Measurements from ENCODE around the gene C1QTNF3.

DNA sequence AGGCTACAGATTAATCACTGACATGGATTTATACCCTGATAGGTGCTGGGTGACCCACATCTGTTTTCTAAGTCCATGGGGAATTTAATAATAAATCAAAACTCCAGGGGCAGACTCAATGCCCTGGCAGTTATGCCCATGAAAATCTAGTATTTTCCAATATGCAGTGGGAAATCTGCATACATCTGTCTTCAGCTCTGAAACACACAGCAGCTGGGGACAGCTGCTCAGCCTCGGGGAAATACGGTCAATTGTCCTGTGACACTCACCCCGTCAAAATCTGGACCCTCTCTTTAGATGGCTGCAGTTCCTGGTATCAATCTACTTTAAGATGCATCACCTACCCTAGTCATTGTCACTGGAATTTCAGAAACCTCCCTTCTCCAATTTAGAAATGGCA is 12.7 kb upstream of the C1QTNF3 start:
- TF ChIP-seq, protein P1, sequence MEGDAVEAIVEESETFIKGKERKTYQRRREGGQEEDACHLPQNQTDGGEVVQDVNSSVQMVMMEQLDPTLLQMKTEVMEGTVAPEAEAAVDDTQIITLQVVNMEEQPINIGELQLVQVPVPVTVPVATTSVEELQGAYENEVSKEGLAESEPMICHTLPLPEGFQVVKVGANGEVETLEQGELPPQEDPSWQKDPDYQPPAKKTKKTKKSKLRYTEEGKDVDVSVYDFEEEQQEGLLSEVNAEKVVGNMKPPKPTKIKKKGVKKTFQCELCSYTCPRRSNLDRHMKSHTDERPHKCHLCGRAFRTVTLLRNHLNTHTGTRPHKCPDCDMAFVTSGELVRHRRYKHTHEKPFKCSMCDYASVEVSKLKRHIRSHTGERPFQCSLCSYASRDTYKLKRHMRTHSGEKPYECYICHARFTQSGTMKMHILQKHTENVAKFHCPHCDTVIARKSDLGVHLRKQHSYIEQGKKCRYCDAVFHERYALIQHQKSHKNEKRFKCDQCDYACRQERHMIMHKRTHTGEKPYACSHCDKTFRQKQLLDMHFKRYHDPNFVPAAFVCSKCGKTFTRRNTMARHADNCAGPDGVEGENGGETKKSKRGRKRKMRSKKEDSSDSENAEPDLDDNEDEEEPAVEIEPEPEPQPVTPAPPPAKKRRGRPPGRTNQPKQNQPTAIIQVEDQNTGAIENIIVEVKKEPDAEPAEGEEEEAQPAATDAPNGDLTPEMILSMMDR (IDR thresholded peaks at IDR 0.05), result no peak
- no peak for TF ChIP-seq TEAD4 (CRISPR knock-in tag; IDR thresholded peaks at IDR 0.05)
- no peak for TF ChIP-seq ZNF263 (CRISPR knock-in tag; IDR thresholded peaks at IDR 0.05; ENCODE audit: low read depth)
- TF ChIP-seq, protein P2, sequence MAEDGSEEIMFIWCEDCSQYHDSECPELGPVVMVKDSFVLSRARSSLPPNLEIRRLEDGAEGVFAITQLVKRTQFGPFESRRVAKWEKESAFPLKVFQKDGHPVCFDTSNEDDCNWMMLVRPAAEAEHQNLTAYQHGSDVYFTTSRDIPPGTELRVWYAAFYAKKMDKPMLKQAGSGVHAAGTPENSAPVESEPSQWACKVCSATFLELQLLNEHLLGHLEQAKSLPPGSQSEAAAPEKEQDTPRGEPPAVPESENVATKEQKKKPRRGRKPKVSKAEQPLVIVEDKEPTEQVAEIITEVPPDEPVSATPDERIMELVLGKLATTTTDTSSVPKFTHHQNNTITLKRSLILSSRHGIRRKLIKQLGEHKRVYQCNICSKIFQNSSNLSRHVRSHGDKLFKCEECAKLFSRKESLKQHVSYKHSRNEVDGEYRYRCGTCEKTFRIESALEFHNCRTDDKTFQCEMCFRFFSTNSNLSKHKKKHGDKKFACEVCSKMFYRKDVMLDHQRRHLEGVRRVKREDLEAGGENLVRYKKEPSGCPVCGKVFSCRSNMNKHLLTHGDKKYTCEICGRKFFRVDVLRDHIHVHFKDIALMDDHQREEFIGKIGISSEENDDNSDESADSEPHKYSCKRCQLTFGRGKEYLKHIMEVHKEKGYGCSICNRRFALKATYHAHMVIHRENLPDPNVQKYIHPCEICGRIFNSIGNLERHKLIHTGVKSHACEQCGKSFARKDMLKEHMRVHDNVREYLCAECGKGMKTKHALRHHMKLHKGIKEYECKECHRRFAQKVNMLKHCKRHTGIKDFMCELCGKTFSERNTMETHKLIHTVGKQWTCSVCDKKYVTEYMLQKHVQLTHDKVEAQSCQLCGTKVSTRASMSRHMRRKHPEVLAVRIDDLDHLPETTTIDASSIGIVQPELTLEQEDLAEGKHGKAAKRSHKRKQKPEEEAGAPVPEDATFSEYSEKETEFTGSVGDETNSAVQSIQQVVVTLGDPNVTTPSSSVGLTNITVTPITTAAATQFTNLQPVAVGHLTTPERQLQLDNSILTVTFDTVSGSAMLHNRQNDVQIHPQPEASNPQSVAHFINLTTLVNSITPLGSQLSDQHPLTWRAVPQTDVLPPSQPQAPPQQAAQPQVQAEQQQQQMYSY (CRISPR knock-in tag; IDR thresholded peaks at IDR 0.05), result no peak
- TF ChIP-seq, protein P3, sequence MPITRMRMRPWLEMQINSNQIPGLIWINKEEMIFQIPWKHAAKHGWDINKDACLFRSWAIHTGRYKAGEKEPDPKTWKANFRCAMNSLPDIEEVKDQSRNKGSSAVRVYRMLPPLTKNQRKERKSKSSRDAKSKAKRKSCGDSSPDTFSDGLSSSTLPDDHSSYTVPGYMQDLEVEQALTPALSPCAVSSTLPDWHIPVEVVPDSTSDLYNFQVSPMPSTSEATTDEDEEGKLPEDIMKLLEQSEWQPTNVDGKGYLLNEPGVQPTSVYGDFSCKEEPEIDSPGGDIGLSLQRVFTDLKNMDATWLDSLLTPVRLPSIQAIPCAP (CRISPR knock-in tag; IDR thresholded peaks at IDR 0.05), result no peak
- TF ChIP-seq, protein P4, sequence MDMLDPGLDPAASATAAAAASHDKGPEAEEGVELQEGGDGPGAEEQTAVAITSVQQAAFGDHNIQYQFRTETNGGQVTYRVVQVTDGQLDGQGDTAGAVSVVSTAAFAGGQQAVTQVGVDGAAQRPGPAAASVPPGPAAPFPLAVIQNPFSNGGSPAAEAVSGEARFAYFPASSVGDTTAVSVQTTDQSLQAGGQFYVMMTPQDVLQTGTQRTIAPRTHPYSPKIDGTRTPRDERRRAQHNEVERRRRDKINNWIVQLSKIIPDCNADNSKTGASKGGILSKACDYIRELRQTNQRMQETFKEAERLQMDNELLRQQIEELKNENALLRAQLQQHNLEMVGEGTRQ (CRISPR knock-in tag; IDR thresholded peaks at IDR 0.05), result no peak
- TF ChIP-seq, protein P5, sequence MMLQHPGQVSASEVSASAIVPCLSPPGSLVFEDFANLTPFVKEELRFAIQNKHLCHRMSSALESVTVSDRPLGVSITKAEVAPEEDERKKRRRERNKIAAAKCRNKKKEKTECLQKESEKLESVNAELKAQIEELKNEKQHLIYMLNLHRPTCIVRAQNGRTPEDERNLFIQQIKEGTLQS (CRISPR knock-in tag; conservative IDR thresholded peaks at IDR 0.05), result no peak
- no peak for TF ChIP-seq ZNF138 (CRISPR knock-in tag; conservative IDR thresholded peaks at IDR 0.05)
- TF ChIP-seq, protein P6, sequence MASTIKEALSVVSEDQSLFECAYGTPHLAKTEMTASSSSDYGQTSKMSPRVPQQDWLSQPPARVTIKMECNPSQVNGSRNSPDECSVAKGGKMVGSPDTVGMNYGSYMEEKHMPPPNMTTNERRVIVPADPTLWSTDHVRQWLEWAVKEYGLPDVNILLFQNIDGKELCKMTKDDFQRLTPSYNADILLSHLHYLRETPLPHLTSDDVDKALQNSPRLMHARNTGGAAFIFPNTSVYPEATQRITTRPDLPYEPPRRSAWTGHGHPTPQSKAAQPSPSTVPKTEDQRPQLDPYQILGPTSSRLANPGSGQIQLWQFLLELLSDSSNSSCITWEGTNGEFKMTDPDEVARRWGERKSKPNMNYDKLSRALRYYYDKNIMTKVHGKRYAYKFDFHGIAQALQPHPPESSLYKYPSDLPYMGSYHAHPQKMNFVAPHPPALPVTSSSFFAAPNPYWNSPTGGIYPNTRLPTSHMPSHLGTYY (CRISPR knock-in tag; IDR thresholded peaks at IDR 0.05), result no peak

Measured in WTC11 (cell line).